ENCODE results near the gene DCTN3.

The DCTN3 gene

GRCh38 chr9:34584970-34585369 is 35.3 kb downstream of the DCTN3 start:
- H3K27me3 Mint-ChIP-seq = peaks cover 55% of the 10 kb centered on the region
- DNase-seq (ENCODE audit: low spot score in 2 of 2) (no peak), ATAC-seq (ENCODE audit: low read depth) (peak; percentile 10)
- peaks cover 19% of the 10 kb centered on the region for H3K4me1 Mint-ChIP-seq
- no peaks in the 10 kb centered on the region for H3K36me3 Mint-ChIP-seq
- no peaks in the 10 kb centered on the region for H3K9me3 Mint-ChIP-seq
- no peak overlapping the region for H3K27ac Mint-ChIP-seq
- H3K4me3 Mint-ChIP-seq = no peak overlapping the region

GRCh38 chr9:34582787-34583186 is 37.5 kb downstream of the DCTN3 start:
- no peak overlapping the region for H3K27ac Mint-ChIP-seq
- H3K4me1 Mint-ChIP-seq = peaks cover 15% of the 10 kb centered on the region
- H3K9me3 Mint-ChIP-seq = no peaks in the 10 kb centered on the region
- no peaks in the 10 kb centered on the region for H3K36me3 Mint-ChIP-seq
- peaks cover 49% of the 10 kb centered on the region for H3K27me3 Mint-ChIP-seq
- H3K4me3 Mint-ChIP-seq = no peak overlapping the region
- no peak for DNase-seq (ENCODE audit: low spot score in 2 of 2)
- no peak for ATAC-seq (ENCODE audit: low read depth)

- Mint-ChIP-seq H3K27ac (no peak overlapping the region), H3K27me3 (peaks cover 48% of the 10 kb centered on the region), H3K4me1 (peaks cover 21% of the 10 kb centered on the region), H3K4me3 (no peak overlapping the region), H3K9me3 (no peaks in the 10 kb centered on the region), H3K36me3 (no peaks in the 10 kb centered on the region)
- DNase-seq (ENCODE audit: low spot score in 2 of 2) = no peak
- no peak for ATAC-seq (ENCODE audit: low read depth)
These were observed 39.0 kb downstream of the DCTN3 start for GRCh38 chr9:34581318-34581717.

GRCh38 chr9:34580358-34580757 is 39.9 kb downstream of the DCTN3 start:
- Mint-ChIP-seq H3K27ac (no peak overlapping the region), H3K9me3 (no peaks in the 10 kb centered on the region), H3K36me3 (no peaks in the 10 kb centered on the region), H3K4me1 (peaks cover 13% of the 10 kb centered on the region), H3K4me3 (no peak overlapping the region), H3K27me3 (peaks cover 45% of the 10 kb centered on the region)
- DNase-seq (ENCODE audit: low spot score in 2 of 2) (no peak), ATAC-seq (ENCODE audit: low read depth) (no peak)

GRCh38 chr9:34579808-34580163 is 40.5 kb downstream of the DCTN3 start:
- Mint-ChIP-seq H3K4me1 (peaks cover 13% of the 10 kb centered on the region), H3K27ac (no peak overlapping the region), H3K4me3 (no peak overlapping the region), H3K36me3 (no peaks in the 10 kb centered on the region), H3K27me3 (peaks cover 47% of the 10 kb centered on the region), H3K9me3 (no peaks in the 10 kb centered on the region)
- no peak for DNase-seq (ENCODE audit: low spot score in 2 of 2)
- ATAC-seq (ENCODE audit: low read depth) = no peak

GRCh38 chr9:34579104-34579807 is 41.0 kb downstream of the DCTN3 start:
- no peak overlapping the region for H3K27ac Mint-ChIP-seq
- DNase-seq (ENCODE audit: low spot score in 2 of 2) (no peak), ATAC-seq (ENCODE audit: low read depth) (no peak)
- H3K9me3 Mint-ChIP-seq = no peaks in the 10 kb centered on the region
- peaks cover 13% of the 10 kb centered on the region for H3K4me1 Mint-ChIP-seq
- H3K27me3 Mint-ChIP-seq = peaks cover 48% of the 10 kb centered on the region
- no peaks in the 10 kb centered on the region for H3K36me3 Mint-ChIP-seq
- no peak overlapping the region for H3K4me3 Mint-ChIP-seq

GRCh38 chr9:34578241-34579103 is 41.8 kb downstream of the DCTN3 start:
- Mint-ChIP-seq H3K36me3 (no peaks in the 10 kb centered on the region), H3K9me3 (no peaks in the 10 kb centered on the region), H3K27ac (no peak overlapping the region), H3K4me1 (peaks cover 13% of the 10 kb centered on the region), H3K4me3 (no peak overlapping the region), H3K27me3 (peaks cover 49% of the 10 kb centered on the region)
- ATAC-seq (ENCODE audit: low read depth) = peak; percentile 43
- no peak for DNase-seq (ENCODE audit: low spot score in 2 of 2)

GRCh38 chr9:34577400-34578240 is 42.7 kb downstream of the DCTN3 start:
- ATAC-seq (ENCODE audit: low read depth) (no peak), DNase-seq (ENCODE audit: low spot score in 2 of 2) (no peak)
- no peaks in the 10 kb centered on the region for H3K9me3 Mint-ChIP-seq
- peak overlapping the region; percentile 64 for H3K4me3 Mint-ChIP-seq
- H3K27me3 Mint-ChIP-seq = peaks cover 44% of the 10 kb centered on the region
- peaks cover 13% of the 10 kb centered on the region for H3K4me1 Mint-ChIP-seq
- no peak overlapping the region for H3K27ac Mint-ChIP-seq
- H3K36me3 Mint-ChIP-seq = no peaks in the 10 kb centered on the region

- ATAC-seq (ENCODE audit: low read depth) (no peak), DNase-seq (ENCODE audit: low spot score in 2 of 2) (no peak)
- peaks cover 13% of the 10 kb centered on the region for H3K4me1 Mint-ChIP-seq
- H3K27me3 Mint-ChIP-seq = peaks cover 40% of the 10 kb centered on the region
- H3K4me3 Mint-ChIP-seq = peak overlapping the region; percentile 64
- H3K27ac Mint-ChIP-seq = no peak overlapping the region
- no peaks in the 10 kb centered on the region for H3K36me3 Mint-ChIP-seq
- H3K9me3 Mint-ChIP-seq = no peaks in the 10 kb centered on the region
These were observed 43.5 kb downstream of the DCTN3 start for GRCh38 chr9:34576597-34577399.

- peaks cover 36% of the 10 kb centered on the region for H3K27me3 Mint-ChIP-seq
- DNase-seq (ENCODE audit: low spot score in 2 of 2) (no peak), ATAC-seq (ENCODE audit: low read depth) (no peak)
- H3K9me3 Mint-ChIP-seq = no peaks in the 10 kb centered on the region
- H3K27ac Mint-ChIP-seq = no peak overlapping the region
- H3K36me3 Mint-ChIP-seq = no peaks in the 10 kb centered on the region
- H3K4me1 Mint-ChIP-seq = peaks cover 16% of the 10 kb centered on the region
- no peak overlapping the region for H3K4me3 Mint-ChIP-seq
These were observed 44.3 kb downstream of the DCTN3 start for GRCh38 chr9:34575862-34576596.

GRCh38 chr9:34575241-34575640 is 45.1 kb downstream of the DCTN3 start:
- Mint-ChIP-seq H3K4me1 (peaks cover 16% of the 10 kb centered on the region), H3K27me3 (peaks cover 32% of the 10 kb centered on the region), H3K27ac (no peak overlapping the region), H3K9me3 (no peaks in the 10 kb centered on the region), H3K4me3 (no peak overlapping the region), H3K36me3 (no peaks in the 10 kb centered on the region)
- no peak for DNase-seq (ENCODE audit: low spot score in 2 of 2)
- no peak for ATAC-seq (ENCODE audit: low read depth)

- DNase-seq (ENCODE audit: low spot score in 2 of 2) = no peak
- no peaks in the 10 kb centered on the region for H3K36me3 Mint-ChIP-seq
- no peak overlapping the region for H3K4me3 Mint-ChIP-seq
- ATAC-seq (ENCODE audit: low read depth) = no peak
- H3K4me1 Mint-ChIP-seq = peaks cover 16% of the 10 kb centered on the region
- no peak overlapping the region for H3K27ac Mint-ChIP-seq
- peaks cover 32% of the 10 kb centered on the region for H3K27me3 Mint-ChIP-seq
- no peaks in the 10 kb centered on the region for H3K9me3 Mint-ChIP-seq
These were observed 45.7 kb downstream of the DCTN3 start for GRCh38 chr9:34574571-34574970.

Measured in memory B cell (primary cell).